ENCODE data around the gene PFKFB4.

The PFKFB4 gene

GRCh38 chr3:48556796-48557626, at the start of gene PFKFB4:
Gene PFKFB4 (minus strand): TSS chr3:48556803. CDS start chr3:48556777, 26 bp downstream.
- peak; percentile 99 for DNase-seq

- DNase-seq, result no peak
These were observed 45.0 kb upstream of the PFKFB4 start for GRCh38 chr3:48601622-48601994.

- DNase-seq, result no peak
These were observed 44.4 kb upstream of the PFKFB4 start for GRCh38 chr3:48600711-48601621.

GRCh38 chr3:48599509-48600285, 43.1 kb upstream of the PFKFB4 start:
- no peak for DNase-seq

- DNase-seq, result no peak
These were observed 42.5 kb upstream of the PFKFB4 start for GRCh38 chr3:48599077-48599501.

- DNase-seq, result peak; percentile 95
These were observed 41.9 kb upstream of the PFKFB4 start for GRCh38 chr3:48598323-48599076.

- no peak for DNase-seq
These were observed 40.8 kb upstream of the PFKFB4 start for GRCh38 chr3:48597408-48597800.

GRCh38 chr3:48596676-48597407, 40.2 kb upstream of the PFKFB4 start:
- DNase-seq, result no peak

GRCh38 chr3:48596157-48596556, 39.6 kb upstream of the PFKFB4 start:
- no peak for DNase-seq

GRCh38 chr3:48595526-48596121, 39.0 kb upstream of the PFKFB4 start:
- peak; percentile 81 for DNase-seq

GRCh38 chr3:48595075-48595525, 38.5 kb upstream of the PFKFB4 start, which contains the start of gene COL7A1:
Gene COL7A1 (minus strand): TSS chr3:48595329. CDS start chr3:48595159, 170 bp downstream.
- no peak for DNase-seq

- no peak for DNase-seq
These were observed 37.9 kb upstream of the PFKFB4 start for GRCh38 chr3:48594417-48595049.

GRCh38 chr3:48593337-48593736, 36.7 kb upstream of the PFKFB4 start:
- DNase-seq, result no peak

GRCh38 chr3:48592519-48593087, 36.0 kb upstream of the PFKFB4 start:
- DNase-seq, result no peak

GRCh38 chr3:48591886-48592518, 35.4 kb upstream of the PFKFB4 start:
- no peak for DNase-seq

- no peak for DNase-seq
These were observed 34.8 kb upstream of the PFKFB4 start for GRCh38 chr3:48591436-48591835.

- no peak for DNase-seq
These were observed 31.6 kb upstream of the PFKFB4 start for GRCh38 chr3:48588230-48588629.

GRCh38 chr3:48587686-48588085, 31.1 kb upstream of the PFKFB4 start:
- no peak for DNase-seq

GRCh38 chr3:48585411-48585810, 28.8 kb upstream of the PFKFB4 start:
- DNase-seq, result no peak
